GM19452 (cell line): Measurements from ENCODE around the gene SLIT1.

Source experiments
- ATAC-seq: cut with Tn5 transposase; IDR thresholded peaks from one replicate; pipeline ENCODE4 v1.9.1; 2021; ENCODE audit not compliant: unreplicated experiment

Gene SLIT1

GRCh38 chr10:97007417-97007816 lies 178.3 kb downstream of the SLIT1 start:
- no peak for ATAC-seq

GRCh38 chr10:97006364-97006763 lies 179.4 kb downstream of the SLIT1 start:
- no peak for ATAC-seq

- ATAC-seq, result no peak
Observed at GRCh38 chr10:97005349-97005748, 180.4 kb downstream of the SLIT1 start.

- ATAC-seq, result no peak
Observed at GRCh38 chr10:97004591-97004990, 181.2 kb downstream of the SLIT1 start.

GRCh38 chr10:97003804-97004201 lies 182.0 kb downstream of the SLIT1 start:
- no peak for ATAC-seq

- ATAC-seq, result no peak
Observed at GRCh38 chr10:97003151-97003803, 182.5 kb downstream of the SLIT1 start.

GRCh38 chr10:97002670-97003069 lies 183.1 kb downstream of the SLIT1 start:
- ATAC-seq, result no peak

- ATAC-seq, result no peak
Observed at GRCh38 chr10:97001183-97001991, 184.4 kb downstream of the SLIT1 start.

GRCh38 chr10:97000487-97001182 lies 185.1 kb downstream of the SLIT1 start:
- ATAC-seq, result no peak

GRCh38 chr10:96999987-97000386 lies 185.8 kb downstream of the SLIT1 start:
- no peak for ATAC-seq

GRCh38 chr10:96999337-96999736 lies 186.4 kb downstream of the SLIT1 start:
- ATAC-seq, result no peak

- ATAC-seq, result no peak
Observed at GRCh38 chr10:96998329-96998888, 187.3 kb downstream of the SLIT1 start.

GRCh38 chr10:96996275-96996965 lies 189.3 kb downstream of the SLIT1 start:
- no peak for ATAC-seq

GRCh38 chr10:96995851-96996250 lies 189.9 kb downstream of the SLIT1 start:
- no peak for ATAC-seq

- peak; percentile 72 for ATAC-seq
Observed at GRCh38 chr10:96992721-96993120, 193.0 kb downstream of the SLIT1 start.

GRCh38 chr10:96991313-96991841 lies 194.4 kb downstream of the SLIT1 start:
- no peak for ATAC-seq

- ATAC-seq, result no peak
Observed at GRCh38 chr10:96988426-96988825, 197.3 kb downstream of the SLIT1 start.

GRCh38 chr10:96987842-96988175 lies 197.9 kb downstream of the SLIT1 start:
- ATAC-seq, result no peak

GRCh38 chr10:96987141-96987841 lies 198.5 kb downstream of the SLIT1 start:
- ATAC-seq, result no peak

- no peak for ATAC-seq
Observed at GRCh38 chr10:96986200-96986856, 199.4 kb downstream of the SLIT1 start.
